PC-3 (cell line): Measurements from ENCODE around the gene KCNE1. TPM values are rescaled to one million over a fixed set of nuclear protein-coding genes. Genes with fewer than 3 reads are reported as not detected.
A peak's percentile ranks its signal among the peaks of the same experiment; 100 is the strongest.

Experiments used
- ATAC-seq: fragments of 200-7000 bp; cut with Tn5 transposase; 2 replicates; pipeline ENCODE4 v1.9.1; 2020; ENCODE audit warnings: mild to moderate bottlenecking, moderate library complexity
- BruUV-seq: library from RNA; stranded (reverse); fragments of 400-500 nt; replicated peaks from 2 replicates; lab custom pipeline; 2021; lab: Mats Ljungman, UMichigan
- CTCF ChIA-PET: fragments of 300-600 bp; sonication (Branson Sonifier 250); formaldehyde crosslinking; loops from one replicate; lab custom pipeline; 2022; ENCODE audit warnings: antibody characterized with exemption; lab: Charles Lee
- POLR2A ChIA-PET: fragments of 300-600 bp; sonication (Branson Sonifier 250); formaldehyde crosslinking; loops from one replicate; lab custom pipeline; 2022; ENCODE audit warnings: antibody characterized with exemption; ENCODE audit not compliant: unreplicated experiment; lab: Charles Lee
- DNase-seq: peaks from one replicate; pipeline ENCODE4 v3.0.0-alpha.2; 2015
- H2AFZ ChIP-seq: fragments of 300-600 bp; sonication (generic); 2 replicates; pipeline ENCODE4 v1.6.0; 2016; ENCODE audit warnings: antibody characterized with exemption, low read length
- H3F3A ChIP-seq: fragments of 300-600 bp; sonication (generic); one replicate; pipeline ENCODE4 v1.6.0; 2017; ENCODE audit warnings: antibody characterized with exemption, low read length, control low read depth, mild to moderate bottlenecking; ENCODE audit not compliant: unreplicated experiment
- H3K27ac ChIP-seq: fragments of 300-600 bp; sonication (generic); 2 replicates; pipeline ENCODE4 v1.5.1; 2016; ENCODE audit warnings: mild to moderate bottlenecking, low read length
- H3K27me3 ChIP-seq: fragments of 300-600 bp; sonication (generic); 2 replicates; pipeline ENCODE4 v1.6.1; 2016; ENCODE audit warnings: low read length, mixed read lengths
- H3K36me3 ChIP-seq: fragments of 300-600 bp; sonication (generic); 2 replicates; pipeline ENCODE4 v1.6.1; 2016; ENCODE audit warnings: low read depth, mixed run types, low read length, mixed read lengths
- H3K4me1 ChIP-seq: fragments of 300-600 bp; sonication (generic); 2 replicates; pipeline ENCODE4 v1.5.1; 2016; ENCODE audit warnings: low read length; ENCODE audit not compliant: insufficient read depth
- H3K4me2 ChIP-seq: fragments of 300-600 bp; sonication (generic); 2 replicates; pipeline ENCODE4 v1.6.0; 2016; ENCODE audit warnings: low read length
- H3K4me3 ChIP-seq: fragments of 300-600 bp; sonication (generic); 2 replicates; pipeline ENCODE4 v1.5.1; 2016; ENCODE audit warnings: mild to moderate bottlenecking, low read length, mixed read lengths
- H3K79me2 ChIP-seq: fragments of 300-600 bp; sonication (generic); 2 replicates; pipeline ENCODE4 v1.6.1; 2017; ENCODE audit warnings: low read length, mixed read lengths
- H3K9ac ChIP-seq: fragments of 300-600 bp; sonication (generic); 2 replicates; pipeline ENCODE4 v1.6.0; 2016; ENCODE audit warnings: mild to moderate bottlenecking, low read length
- H3K9me2 ChIP-seq: fragments of 300-600 bp; sonication (generic); replicated peaks from 2 replicates; pipeline ENCODE4 v1.6.1; 2016; ENCODE audit warnings: mixed run types, low read length, mixed read lengths
- H3K9me3 ChIP-seq: fragments of 300-600 bp; sonication (generic); 2 replicates; pipeline ENCODE4 v1.6.1; 2016; ENCODE audit warnings: low read length, mixed read lengths
- H4K20me1 ChIP-seq: fragments of 300-600 bp; sonication (generic); 2 replicates; pipeline ENCODE4 v1.6.1; 2016; ENCODE audit warnings: low read length, mixed read lengths
- EZH2 ChIP-seq: fragments of 300-600 bp; sonication (generic); IDR thresholded peaks from one replicate; pipeline ENCODE4 v1.6.1; 2017; ENCODE audit warnings: antibody characterized with exemption, mild to moderate bottlenecking, low read length; ENCODE audit not compliant: unreplicated experiment
- EZH2phosphoT487 ChIP-seq: fragments of 300-600 bp; sonication (generic); IDR thresholded peaks from 2 replicates; pipeline ENCODE4 v1.6.1; 2018; ENCODE audit warnings: mild to moderate bottlenecking, antibody characterized with exemption, low read length, borderline replicate concordance
- intact Hi-C: fragments of 100-400 bp; cut with micrococcal nuclease; formaldehyde crosslinking; loops from 2 replicates; pipeline ENCODE4 v1.9.0; 2023
- total RNA-seq: library from RNA; depleted of rRNA; stranded (reverse); fragments of >200 nt; gene quantifications from 2 replicates; pipeline ENCODE4 v1.2.3, GENCODE V29; 2014
- TF ChIP-seq, protein P1 (sequence below): fragments of 300-600 bp; sonication (generic); conservative IDR thresholded peaks from 2 replicates; pipeline ENCODE4 v1.5.1; 2017; ENCODE audit warnings: antibody characterized with exemption, low read depth, mild to moderate bottlenecking, low read length

Gene KCNE1
- total RNA-seq, 1 experiment from 2014 or later: 0.58 TPM

DNA sequence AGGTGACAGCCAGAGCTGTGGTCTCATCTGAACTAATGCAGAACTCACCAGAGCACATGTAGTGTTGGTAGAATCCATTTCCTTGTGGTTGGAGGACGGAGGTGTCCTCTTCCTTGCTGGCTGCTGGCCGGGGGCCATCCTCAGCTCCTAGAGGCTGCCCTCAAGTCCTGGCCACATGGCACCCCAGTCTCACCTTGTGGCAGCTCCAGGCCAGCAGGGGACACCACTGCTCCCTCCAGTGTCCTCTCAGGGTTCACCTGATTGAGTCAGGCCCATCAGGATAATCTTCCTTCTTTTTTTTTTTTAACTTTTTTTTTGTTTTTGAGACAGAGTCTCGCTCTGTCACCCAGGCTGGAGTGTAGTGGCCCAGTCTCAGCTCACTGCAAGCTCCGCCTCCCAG, 2.9 kb downstream of the KCNE1 start:
- no peak overlapping the region for H3K9ac ChIP-seq
- ATAC-seq (peak; percentile 39), DNase-seq (peak; percentile 33)
- no TSS peak for BruUV-seq
- H3K36me3 ChIP-seq: no peaks in the 10 kb centered on the region
- no peaks in the 10 kb centered on the region for H3K79me2 ChIP-seq
- H3K4me2 ChIP-seq: no peak overlapping the region
- no peaks in the 10 kb centered on the region for H3K4me1 ChIP-seq
- no peaks in the 10 kb centered on the region for H3K27me3 ChIP-seq
- H3K4me3 ChIP-seq: no peak overlapping the region
- no peaks in the 10 kb centered on the region for H3F3A ChIP-seq
- no peaks in the 10 kb centered on the region for H3K9me3 ChIP-seq
- no peak overlapping the region for H3K27ac ChIP-seq
- TF ChIP-seq, protein P1, sequence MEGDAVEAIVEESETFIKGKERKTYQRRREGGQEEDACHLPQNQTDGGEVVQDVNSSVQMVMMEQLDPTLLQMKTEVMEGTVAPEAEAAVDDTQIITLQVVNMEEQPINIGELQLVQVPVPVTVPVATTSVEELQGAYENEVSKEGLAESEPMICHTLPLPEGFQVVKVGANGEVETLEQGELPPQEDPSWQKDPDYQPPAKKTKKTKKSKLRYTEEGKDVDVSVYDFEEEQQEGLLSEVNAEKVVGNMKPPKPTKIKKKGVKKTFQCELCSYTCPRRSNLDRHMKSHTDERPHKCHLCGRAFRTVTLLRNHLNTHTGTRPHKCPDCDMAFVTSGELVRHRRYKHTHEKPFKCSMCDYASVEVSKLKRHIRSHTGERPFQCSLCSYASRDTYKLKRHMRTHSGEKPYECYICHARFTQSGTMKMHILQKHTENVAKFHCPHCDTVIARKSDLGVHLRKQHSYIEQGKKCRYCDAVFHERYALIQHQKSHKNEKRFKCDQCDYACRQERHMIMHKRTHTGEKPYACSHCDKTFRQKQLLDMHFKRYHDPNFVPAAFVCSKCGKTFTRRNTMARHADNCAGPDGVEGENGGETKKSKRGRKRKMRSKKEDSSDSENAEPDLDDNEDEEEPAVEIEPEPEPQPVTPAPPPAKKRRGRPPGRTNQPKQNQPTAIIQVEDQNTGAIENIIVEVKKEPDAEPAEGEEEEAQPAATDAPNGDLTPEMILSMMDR: peak; percentile 51
- no peak for TF ChIP-seq EZH2
- no peak for TF ChIP-seq EZH2phosphoT487
- H2AFZ ChIP-seq: no peak overlapping the region
- H4K20me1 ChIP-seq: no peaks in the 10 kb centered on the region
- CTCF ChIA-PET: no interaction called here
- POLR2A ChIA-PET: no interaction called here
- intact Hi-C loops: no loop called here
- H3K9me2 ChIP-seq: no peaks in the 10 kb centered on the region

DNA sequence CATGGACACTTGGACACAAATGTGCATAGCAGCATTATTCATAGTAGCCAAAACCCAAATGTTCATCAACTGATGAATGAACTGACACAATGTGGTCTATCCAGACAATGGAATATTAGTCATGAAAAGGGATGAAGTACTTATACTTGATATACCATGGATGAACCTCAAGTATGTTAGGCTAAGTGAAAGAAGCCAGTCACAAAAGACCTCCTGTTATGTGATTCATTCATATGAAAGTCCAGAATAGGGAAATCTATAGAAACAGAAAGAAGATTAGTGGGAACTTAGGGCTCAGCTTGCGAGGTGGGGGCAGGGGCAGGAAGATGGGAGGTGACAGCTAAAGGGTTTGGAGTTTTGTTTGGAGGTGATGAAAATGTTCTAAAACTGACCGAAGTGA, 7.4 kb downstream of the KCNE1 start:
- TF ChIP-seq, protein P1: no peak
- TF ChIP-seq EZH2: no peak
- no peak for TF ChIP-seq EZH2phosphoT487
- CTCF ChIA-PET: interaction anchor here (0.7 kb wide), 1 partner anchor 263 kb away, joined by 4 read pairs; no protein-coding TSS in a partner anchor
- DNase-seq (no peak), ATAC-seq (no peak)
- H3K36me3 ChIP-seq: no peaks in the 10 kb centered on the region
- no TSS peak for BruUV-seq
- no peaks in the 10 kb centered on the region for H3K79me2 ChIP-seq
- no peak overlapping the region for H3K27ac ChIP-seq
- H3K4me3 ChIP-seq: no peak overlapping the region
- no peaks in the 10 kb centered on the region for H4K20me1 ChIP-seq
- no peak overlapping the region for H3K9ac ChIP-seq
- H3K27me3 ChIP-seq: no peaks in the 10 kb centered on the region
- no peaks in the 10 kb centered on the region for H3K9me2 ChIP-seq
- H2AFZ ChIP-seq: no peak overlapping the region
- POLR2A ChIA-PET: no interaction called here
- no peak overlapping the region for H3K4me2 ChIP-seq
- no peaks in the 10 kb centered on the region for H3F3A ChIP-seq
- no peaks in the 10 kb centered on the region for H3K4me1 ChIP-seq
- no peaks in the 10 kb centered on the region for H3K9me3 ChIP-seq
- intact Hi-C loops: no loop called here

DNA sequence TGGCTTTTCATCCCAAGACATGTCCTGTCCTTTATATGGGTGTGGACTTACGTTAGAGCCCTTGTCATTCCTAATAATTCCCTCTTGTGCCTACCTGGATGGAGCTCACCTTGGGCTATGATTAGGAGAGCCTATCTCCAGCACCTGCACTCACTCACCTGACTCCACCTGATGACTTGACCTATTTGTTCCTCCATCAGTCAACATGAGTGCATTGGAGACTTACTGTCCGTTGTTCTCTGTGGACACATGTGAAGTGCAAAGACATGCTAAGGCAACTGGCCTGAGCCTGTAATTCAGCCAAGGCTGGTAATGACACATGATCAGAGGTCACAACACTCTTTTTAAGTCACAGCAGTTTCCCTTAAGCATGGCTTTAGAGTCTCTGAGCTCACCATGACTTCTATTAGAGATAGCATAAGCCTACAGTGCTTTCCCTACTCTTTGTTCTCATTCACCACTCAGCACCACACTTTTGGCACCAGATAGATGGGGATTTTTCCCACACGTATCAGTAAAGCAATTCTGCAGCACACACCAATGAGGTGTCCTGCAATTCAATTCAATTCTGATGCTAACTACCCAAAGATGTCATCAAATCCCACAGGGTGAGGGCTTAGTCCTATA, 9.4 kb downstream of the KCNE1 start:
- DNase-seq: no peak
- no peak for ATAC-seq
- 0 out of 2 replicates have a peak, but pooled peaks cover 4% of the 10 kb centered on the region for H3K9me3 ChIP-seq
- no peaks in the 10 kb centered on the region for H3F3A ChIP-seq
- no peak overlapping the region for H3K4me2 ChIP-seq
- CTCF ChIA-PET: no interaction called here
- no peaks in the 10 kb centered on the region for H3K79me2 ChIP-seq
- no peaks in the 10 kb centered on the region for H3K36me3 ChIP-seq
- no peak for TF ChIP-seq EZH2phosphoT487
- TF ChIP-seq, protein P1: no peak
- no peak for TF ChIP-seq EZH2
- no peak overlapping the region for H2AFZ ChIP-seq
- no peaks in the 10 kb centered on the region for H4K20me1 ChIP-seq
- no peaks in the 10 kb centered on the region for H3K9me2 ChIP-seq
- no peak overlapping the region for H3K9ac ChIP-seq
- H3K27me3 ChIP-seq: no peaks in the 10 kb centered on the region
- no TSS peak for BruUV-seq
- intact Hi-C loops: no loop called here
- H3K4me1 ChIP-seq: no peaks in the 10 kb centered on the region
- POLR2A ChIA-PET: no interaction called here
- H3K27ac ChIP-seq: no peak overlapping the region
- H3K4me3 ChIP-seq: no peak overlapping the region
